ENCODE measurements around the gene NOS1AP.
"Not testable (repeated sequence)": the region's sequence is repeated elsewhere in the genome, so short reads cannot be mapped to it uniquely, and the experiment has no call there.

NOS1AP gene

GRCh38 chr1:162059721-162060120, 9.8 kb upstream of the NOS1AP start:
- DNase-seq: no peak

- DNase-seq: no peak
Observed at GRCh38 chr1:162060314-162060713, 9.2 kb upstream of the NOS1AP start.

- DNase-seq: no peak
Observed at GRCh38 chr1:162062542-162063015, 6.9 kb upstream of the NOS1AP start.

GRCh38 chr1:162065016-162065415, 4.5 kb upstream of the NOS1AP start:
- DNase-seq: no peak

GRCh38 chr1:162066836-162067235, 2.7 kb upstream of the NOS1AP start:
- not testable (repeated sequence) for DNase-seq

GRCh38 chr1:162067466-162067865, 2.0 kb upstream of the NOS1AP start:
- no peak for DNase-seq

GRCh38 chr1:162068301-162068700, 1.2 kb upstream of the NOS1AP start:
- DNase-seq: no peak

- DNase-seq: no peak
Observed at GRCh38 chr1:162070094-162070748, 730 bp downstream of the NOS1AP start.

GRCh38 chr1:162070825-162071224, 1.3 kb downstream of the NOS1AP start:
- DNase-seq: no peak

- no peak for DNase-seq
Observed at GRCh38 chr1:162072740-162073139, 3.2 kb downstream of the NOS1AP start.

GRCh38 chr1:162074276-162075005, 5.0 kb downstream of the NOS1AP start:
- DNase-seq: no peak

GRCh38 chr1:162075862-162076261, 6.4 kb downstream of the NOS1AP start:
- no peak for DNase-seq

GRCh38 chr1:162077648-162078299, 8.3 kb downstream of the NOS1AP start:
- DNase-seq: no peak

GRCh38 chr1:162079030-162079429, 9.5 kb downstream of the NOS1AP start:
- DNase-seq: no peak

- no peak for DNase-seq
Observed at GRCh38 chr1:162080472-162081015, 11.1 kb downstream of the NOS1AP start.

GRCh38 chr1:162081316-162081715, 11.8 kb downstream of the NOS1AP start:
- no peak for DNase-seq

GRCh38 chr1:162082080-162082479, 12.6 kb downstream of the NOS1AP start:
- not testable (repeated sequence) for DNase-seq

- DNase-seq: no peak
Observed at GRCh38 chr1:162083273-162083672, 13.8 kb downstream of the NOS1AP start.

- DNase-seq: no peak
Observed at GRCh38 chr1:162085991-162086390, 16.5 kb downstream of the NOS1AP start.

- no peak for DNase-seq
Observed at GRCh38 chr1:162087111-162087510, 17.6 kb downstream of the NOS1AP start.

- DNase-seq: no peak
Observed at GRCh38 chr1:162087574-162087973, 18.1 kb downstream of the NOS1AP start.

GRCh38 chr1:162088281-162088969, 18.9 kb downstream of the NOS1AP start:
- DNase-seq: no peak

- DNase-seq: no peak
Observed at GRCh38 chr1:162089748-162090147, 20.3 kb downstream of the NOS1AP start.

Measured in left hindlimb (tissue), 1 donor.